ENCODE data around the gene LARGE1.

The LARGE1 gene

DNA sequence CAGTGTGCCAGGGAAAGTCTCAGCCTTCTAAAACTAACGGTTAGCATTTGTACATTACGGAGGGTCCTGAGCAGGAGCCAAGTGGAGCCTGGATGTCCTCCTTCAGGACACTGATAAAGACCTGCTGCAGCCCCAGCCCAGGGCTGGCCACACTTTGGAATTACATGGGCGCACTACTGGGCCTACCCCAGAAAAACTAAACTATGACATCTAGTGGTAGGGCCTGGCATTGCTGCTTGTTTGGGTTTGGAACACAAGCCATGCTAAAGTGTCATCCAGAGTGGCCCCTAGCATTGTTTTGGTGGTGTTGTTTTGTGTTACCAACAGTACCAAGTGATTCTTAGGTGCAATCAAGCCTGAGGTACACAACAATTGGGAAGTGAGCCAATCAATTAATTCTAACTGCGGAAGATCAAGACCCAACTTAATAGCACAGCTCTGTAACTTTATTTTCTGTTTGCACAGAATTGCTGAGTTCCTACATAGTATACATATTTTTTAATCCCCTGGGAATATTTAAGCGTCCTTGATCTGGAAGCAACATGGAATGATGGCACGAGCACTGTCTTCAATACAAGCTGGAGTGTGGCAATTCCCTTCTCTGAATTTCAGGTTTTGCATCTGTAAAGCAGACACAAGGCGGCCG is 340.7 kb downstream of the LARGE1 start:
- no peak overlapping the region for H2AK5ac ChIP-seq (ENCODE audit: low read length)
- no peaks in the 10 kb centered on the region for H3K36me3 ChIP-seq (ENCODE audit: control insufficient read depth in 1 of 2, insufficient read depth in 2 of 2, low read length in 2 of 2)
- no peaks in the 10 kb centered on the region for H3K79me1 ChIP-seq (ENCODE audit: low read length)

DNA sequence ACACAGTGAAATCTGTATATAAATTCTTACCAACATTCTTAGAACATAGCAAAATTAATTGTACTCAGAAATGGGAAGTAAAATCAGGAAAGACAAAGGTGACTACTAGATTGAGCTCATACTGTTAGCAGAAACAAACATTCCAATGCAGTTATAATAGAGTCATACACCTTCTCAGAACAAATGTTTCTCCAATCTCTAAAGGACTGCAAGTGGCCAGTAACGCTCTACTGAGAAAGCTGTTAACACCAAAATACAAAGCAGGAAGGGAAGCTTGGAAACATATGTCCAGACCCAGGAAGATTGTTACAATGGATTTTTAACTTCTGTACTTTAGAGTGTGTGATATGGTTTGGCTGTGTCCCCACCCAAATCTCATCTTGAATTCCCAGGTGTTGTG is 341.5 kb downstream of the LARGE1 start:
- Histone ChIP-seq H3K4me1 (ENCODE audit: control insufficient read depth in 1 of 2, insufficient read depth in 2 of 2, low read length in 2 of 2) (no peaks in the 10 kb centered on the region), H2AK5ac (ENCODE audit: low read length) (no peak overlapping the region), H3K27me3 (ENCODE audit: insufficient read depth, low read length) (no peaks in the 10 kb centered on the region), H3K4me3 (ENCODE audit: low read depth, low read length) (no peak overlapping the region), H4K12ac (ENCODE audit: low read depth, low read length) (no peak overlapping the region), H3K4me2 (ENCODE audit: low read length) (no peak overlapping the region), H3K79me1 (ENCODE audit: low read length) (no peaks in the 10 kb centered on the region), H3K27ac (ENCODE audit: low read depth, low read length) (no peak overlapping the region), H3K9me3 (ENCODE audit: insufficient read depth, low read depth, low read length) (no peaks in the 10 kb centered on the region), H2AFZ (ENCODE audit: insufficient read depth, low read length, poor library complexity) (no peak overlapping the region), H2BK120ac (ENCODE audit: insufficient read depth, low read length, poor library complexity) (no peak overlapping the region), H3K4ac (ENCODE audit: low read depth, low read length) (no peak overlapping the region), H3K79me2 (ENCODE audit: control insufficient read depth, insufficient read depth, low read length, poor library complexity) (no peaks in the 10 kb centered on the region), H2BK5ac (ENCODE audit: low read depth, low read length, poor library complexity) (no peak overlapping the region), H3K23ac (ENCODE audit: low read length) (no peak overlapping the region), H4K91ac (ENCODE audit: low read depth, low read length) (no peak overlapping the region), H2BK12ac (ENCODE audit: low read length) (no peak overlapping the region), H3K9ac (ENCODE audit: low read length) (no peak overlapping the region), H3K14ac (ENCODE audit: low read length) (no peak overlapping the region), H3K36me3 (ENCODE audit: control insufficient read depth in 1 of 2, insufficient read depth in 2 of 2, low read length in 2 of 2) (no peaks in the 10 kb centered on the region), H4K8ac (ENCODE audit: low read depth, low read length) (no peak overlapping the region), H3K18ac (ENCODE audit: low read length) (no peak overlapping the region)
- DNase-seq, result no peak
- no CpG with 5 or more reads among the region's 1 CpG for WGBS (ENCODE audit: extremely low coverage, insufficient coverage, insufficient read length)

More for the DNA sequence above, 340.7 kb downstream of the LARGE1 start:
- H3K27ac ChIP-seq (ENCODE audit: low read depth, low read length), result no peak overlapping the region
- H3K9me3 ChIP-seq (ENCODE audit: insufficient read depth, low read depth, low read length), result no peaks in the 10 kb centered on the region
- no peaks in the 10 kb centered on the region for H3K79me2 ChIP-seq (ENCODE audit: control insufficient read depth, insufficient read depth, low read length, poor library complexity)
- no peak overlapping the region for H3K4ac ChIP-seq (ENCODE audit: low read depth, low read length)
- H4K91ac ChIP-seq (ENCODE audit: low read depth, low read length), result no peak overlapping the region
- H2BK12ac ChIP-seq (ENCODE audit: low read length), result no peak overlapping the region
- WGBS (ENCODE audit: extremely low coverage, insufficient coverage, insufficient read length), result no CpG with 5 or more reads among the region's 8 CpGs
- no peak overlapping the region for H4K12ac ChIP-seq (ENCODE audit: low read depth, low read length)
- no peak overlapping the region for H3K23ac ChIP-seq (ENCODE audit: low read length)
- no peaks in the 10 kb centered on the region for H3K4me1 ChIP-seq (ENCODE audit: control insufficient read depth in 1 of 2, insufficient read depth in 2 of 2, low read length in 2 of 2)
- H2BK5ac ChIP-seq (ENCODE audit: low read depth, low read length, poor library complexity), result no peak overlapping the region
- H2BK120ac ChIP-seq (ENCODE audit: insufficient read depth, low read length, poor library complexity), result no peak overlapping the region
- H3K4me3 ChIP-seq (ENCODE audit: low read depth, low read length), result no peak overlapping the region
- no peak overlapping the region for H3K14ac ChIP-seq (ENCODE audit: low read length)
- H2AFZ ChIP-seq (ENCODE audit: insufficient read depth, low read length, poor library complexity), result no peak overlapping the region
- H3K4me2 ChIP-seq (ENCODE audit: low read length), result no peak overlapping the region
- no peak overlapping the region for H4K8ac ChIP-seq (ENCODE audit: low read depth, low read length)
- H3K9ac ChIP-seq (ENCODE audit: low read length), result no peak overlapping the region
- DNase-seq, result peak; percentile 49 to 83
- no peaks in the 10 kb centered on the region for H3K27me3 ChIP-seq (ENCODE audit: insufficient read depth, low read length)
- H3K18ac ChIP-seq (ENCODE audit: low read length), result no peak overlapping the region

DNA sequence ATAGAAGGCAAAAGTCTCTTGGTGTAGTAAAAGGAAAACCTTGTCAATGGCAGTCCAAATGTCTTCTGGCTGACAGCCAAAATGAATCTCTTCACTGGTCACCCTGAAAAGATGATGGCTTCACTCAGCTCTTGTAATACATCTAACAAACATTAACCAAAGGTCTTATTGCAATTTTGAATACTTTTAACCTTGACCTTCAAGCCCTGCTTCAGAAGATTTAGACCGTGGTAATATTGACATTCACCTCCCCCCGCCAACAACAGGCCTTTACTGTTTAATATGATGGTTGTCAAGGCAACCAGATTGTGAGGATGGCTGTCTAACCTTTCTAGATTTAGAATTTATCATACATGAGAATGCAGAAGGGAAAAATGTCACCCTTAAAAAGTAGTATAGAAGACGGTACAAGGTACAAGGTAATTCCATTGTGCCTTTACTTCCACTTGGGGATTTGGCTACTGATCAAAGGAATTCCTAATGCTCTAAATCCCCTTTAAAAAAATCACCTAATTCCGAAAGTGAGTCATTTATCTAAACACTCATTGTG is 342.3 kb downstream of the LARGE1 start:
- no peaks in the 10 kb centered on the region for H3K36me3 ChIP-seq (ENCODE audit: control insufficient read depth in 1 of 2, insufficient read depth in 2 of 2, low read length in 2 of 2)
- H3K4me1 ChIP-seq (ENCODE audit: control insufficient read depth in 1 of 2, insufficient read depth in 2 of 2, low read length in 2 of 2), result no peaks in the 10 kb centered on the region
- H3K9me3 ChIP-seq (ENCODE audit: insufficient read depth, low read depth, low read length), result no peaks in the 10 kb centered on the region
- no CpG with 5 or more reads among the region's 4 CpGs for WGBS (ENCODE audit: extremely low coverage, insufficient coverage, insufficient read length)
- no peak overlapping the region for H3K4ac ChIP-seq (ENCODE audit: low read depth, low read length)
- no peak overlapping the region for H3K4me2 ChIP-seq (ENCODE audit: low read length)
- H3K14ac ChIP-seq (ENCODE audit: low read length), result no peak overlapping the region
- H2BK120ac ChIP-seq (ENCODE audit: insufficient read depth, low read length, poor library complexity), result no peak overlapping the region
- no peak overlapping the region for H2AFZ ChIP-seq (ENCODE audit: insufficient read depth, low read length, poor library complexity)
- H3K79me1 ChIP-seq (ENCODE audit: low read length), result no peaks in the 10 kb centered on the region
- no peak overlapping the region for H3K4me3 ChIP-seq (ENCODE audit: low read depth, low read length)
- no peak overlapping the region for H2AK5ac ChIP-seq (ENCODE audit: low read length)
- no peak overlapping the region for H4K12ac ChIP-seq (ENCODE audit: low read depth, low read length)
- no peak overlapping the region for H3K18ac ChIP-seq (ENCODE audit: low read length)
- no peak for DNase-seq
- no peak overlapping the region for H2BK5ac ChIP-seq (ENCODE audit: low read depth, low read length, poor library complexity)
- no peak overlapping the region for H4K91ac ChIP-seq (ENCODE audit: low read depth, low read length)
- no peak overlapping the region for H4K8ac ChIP-seq (ENCODE audit: low read depth, low read length)
- H3K79me2 ChIP-seq (ENCODE audit: control insufficient read depth, insufficient read depth, low read length, poor library complexity), result no peaks in the 10 kb centered on the region
- no peak overlapping the region for H2BK12ac ChIP-seq (ENCODE audit: low read length)
- no peak overlapping the region for H3K23ac ChIP-seq (ENCODE audit: low read length)
- no peak overlapping the region for H3K27ac ChIP-seq (ENCODE audit: low read depth, low read length)
- no peak overlapping the region for H3K9ac ChIP-seq (ENCODE audit: low read length)
- no peaks in the 10 kb centered on the region for H3K27me3 ChIP-seq (ENCODE audit: insufficient read depth, low read length)

DNA sequence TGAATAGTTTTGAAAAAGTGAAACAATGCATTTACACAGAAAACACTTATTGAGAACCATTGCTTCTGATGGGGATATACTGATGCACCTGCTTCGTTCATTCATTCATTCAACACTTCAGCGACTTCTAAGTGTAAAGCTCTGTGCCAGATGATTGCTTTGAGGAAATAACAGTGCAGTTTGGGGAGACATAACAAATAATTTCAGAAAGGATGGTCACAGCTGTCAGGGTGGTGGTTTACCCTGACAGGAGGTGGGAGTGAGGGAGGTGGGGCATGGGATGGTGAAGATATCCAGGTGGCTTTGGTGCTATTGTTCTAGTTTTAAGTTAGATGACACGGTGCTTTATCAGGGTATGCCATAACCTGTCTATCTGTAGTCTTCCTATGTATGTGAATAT is 344.1 kb downstream of the LARGE1 start:
- Histone ChIP-seq H3K27ac (ENCODE audit: low read depth, low read length) (no peak overlapping the region), H3K18ac (ENCODE audit: low read length) (no peak overlapping the region), H2AFZ (ENCODE audit: insufficient read depth, low read length, poor library complexity) (no peak overlapping the region), H3K9ac (ENCODE audit: low read length) (no peak overlapping the region), H3K79me2 (ENCODE audit: control insufficient read depth, insufficient read depth, low read length, poor library complexity) (no peaks in the 10 kb centered on the region), H2BK12ac (ENCODE audit: low read length) (no peak overlapping the region), H3K4me2 (ENCODE audit: low read length) (no peak overlapping the region), H4K91ac (ENCODE audit: low read depth, low read length) (no peak overlapping the region), H3K14ac (ENCODE audit: low read length) (no peak overlapping the region), H3K27me3 (ENCODE audit: insufficient read depth, low read length) (no peaks in the 10 kb centered on the region), H3K36me3 (ENCODE audit: control insufficient read depth in 1 of 2, insufficient read depth in 2 of 2, low read length in 2 of 2) (no peaks in the 10 kb centered on the region), H2BK120ac (ENCODE audit: insufficient read depth, low read length, poor library complexity) (no peak overlapping the region), H2AK5ac (ENCODE audit: low read length) (no peak overlapping the region), H3K4me1 (ENCODE audit: control insufficient read depth in 1 of 2, insufficient read depth in 2 of 2, low read length in 2 of 2) (no peaks in the 10 kb centered on the region), H3K4me3 (ENCODE audit: low read depth, low read length) (no peak overlapping the region), H3K79me1 (ENCODE audit: low read length) (no peaks in the 10 kb centered on the region), H4K12ac (ENCODE audit: low read depth, low read length) (no peak overlapping the region), H3K9me3 (ENCODE audit: insufficient read depth, low read depth, low read length) (no peaks in the 10 kb centered on the region), H2BK5ac (ENCODE audit: low read depth, low read length, poor library complexity) (no peak overlapping the region), H4K8ac (ENCODE audit: low read depth, low read length) (no peak overlapping the region), H3K23ac (ENCODE audit: low read length) (no peak overlapping the region), H3K4ac (ENCODE audit: low read depth, low read length) (no peak overlapping the region)
- no CpG with 5 or more reads among the region's 3 CpGs for WGBS (ENCODE audit: extremely low coverage, insufficient coverage, insufficient read length)
- no peak for DNase-seq
